Measurements from ENCODE around the gene JAKMIP3. TPM values are rescaled to one million over a fixed set of nuclear protein-coding genes. Genes with fewer than 3 reads are reported as not detected.

JAKMIP3 gene
- total and polyA plus RNA-seq, 2 donors (not counting 1 experiment from before 2014, with no cell fraction given) = 0.17 to 0.21 TPM

- Histone ChIP-seq H3K27ac (ENCODE audit: low read length in 2 of 2) (no peak overlapping the region), H3K9ac (ENCODE audit: low read length) (no peak overlapping the region), H3K36me3 (replicated peaks in 1 of 2; ENCODE audit: control extremely low read depth in 1 of 2, control insufficient read depth in 1 of 2, extremely low read depth in 1 of 2, insufficient read depth in 2 of 2, low read length in 1 of 2) (no peaks in the 10 kb centered on the region), H4K20me1 (ENCODE audit: control insufficient read depth, insufficient read depth, low read length, poor library complexity, severe bottlenecking) (no peaks in the 10 kb centered on the region), H3K27me3 (replicated peaks in 1 of 4; ENCODE audit: control extremely low read depth in 1 of 4, control insufficient read depth in 3 of 4, insufficient read depth in 4 of 4, low read length in 3 of 4) (no peaks in the 10 kb centered on the region), H3K4me3 (ENCODE audit: control extremely low read depth in 1 of 5, extremely low read depth in 1 of 5, insufficient read depth in 1 of 5, low read depth in 2 of 5, low read length in 4 of 5) (no peak overlapping the region), H3K4me2 (replicated peaks; ENCODE audit: low read depth, low read length, poor library complexity, severe bottlenecking) (no peak overlapping the region), H3K79me2 (ENCODE audit: control insufficient read depth, insufficient read depth, low read length) (no peaks in the 10 kb centered on the region), H3K9me3 (ENCODE audit: control extremely low read depth in 1 of 3, control insufficient read depth in 2 of 3, insufficient read depth in 1 of 3, low read length in 2 of 3) (peaks cover 3 to 46% (median 20%) of the 10 kb centered on the region in 3 donors), H2AFZ (ENCODE audit: insufficient read depth, low read depth, low read length, poor library complexity, severe bottlenecking) (no peak overlapping the region), H3K4me1 (ENCODE audit: control insufficient read depth in 2 of 2, insufficient read depth in 2 of 2, low read length in 2 of 2) (no peaks in the 10 kb centered on the region)
- POLR2A ChIA-PET = no interaction called here
- no CpG with 5 or more reads among the region's 1 CpG for WGBS (ENCODE audit: insufficient coverage)
- no peak overlapping the region for H3K27ac Mint-ChIP-seq
- TF ChIP-seq EZH2 (IDR thresholded peaks at IDR 0.05; ENCODE audit: borderline replicate concordance, insufficient read depth, low read depth, low read length, poor library complexity, severe bottlenecking) (no peak), CTCF (IDR thresholded peaks at IDR 0.05) (no peak)
- no peaks in the 10 kb centered on the region for H3K9me3 Mint-ChIP-seq (ENCODE audit: insufficient read depth)
- H3K4me1 Mint-ChIP-seq = no peaks in the 10 kb centered on the region
- ATAC-seq (ENCODE audit: low read depth) (no peak), DNase-seq (no peak)
- CTCF ChIA-PET = no interaction called here
- intact Hi-C loops (cut with micrococcal nuclease) = no loop called here
- H3K27me3 Mint-ChIP-seq = peaks cover 15% of the 10 kb centered on the region
- H3K4me3 Mint-ChIP-seq = no peak overlapping the region
Measured at GRCh38 chr10:132052124-132052523, 13.6 kb upstream of the JAKMIP3 start.

- H2AFZ ChIP-seq (ENCODE audit: insufficient read depth, low read depth, low read length, poor library complexity, severe bottlenecking) = no peak overlapping the region
- H3K9me3 Mint-ChIP-seq (ENCODE audit: insufficient read depth) = no peaks in the 10 kb centered on the region
- no peak overlapping the region for H3K27ac ChIP-seq (ENCODE audit: low read length in 2 of 2)
- no peak overlapping the region for H3K4me3 ChIP-seq (ENCODE audit: control extremely low read depth in 1 of 5, extremely low read depth in 1 of 5, insufficient read depth in 1 of 5, low read depth in 2 of 5, low read length in 4 of 5)
- peaks cover 9% of the 10 kb centered on the region for H3K27me3 Mint-ChIP-seq
- H3K4me3 Mint-ChIP-seq = no peak overlapping the region
- TF ChIP-seq EZH2 (IDR thresholded peaks at IDR 0.05; ENCODE audit: borderline replicate concordance, insufficient read depth, low read depth, low read length, poor library complexity, severe bottlenecking) = no peak
- TF ChIP-seq CTCF (IDR thresholded peaks at IDR 0.05) = no peak
- peaks cover 0 to 3% (median 0%) of the 10 kb centered on the region in 4 experiments for H3K27me3 ChIP-seq (replicated peaks in 1 of 4; ENCODE audit: control extremely low read depth in 1 of 4, control insufficient read depth in 3 of 4, insufficient read depth in 4 of 4, low read length in 3 of 4)
- H3K36me3 ChIP-seq (replicated peaks in 1 of 2; ENCODE audit: control extremely low read depth in 1 of 2, control insufficient read depth in 1 of 2, extremely low read depth in 1 of 2, insufficient read depth in 2 of 2, low read length in 1 of 2) = no peaks in the 10 kb centered on the region
- H3K79me2 ChIP-seq (ENCODE audit: control insufficient read depth, insufficient read depth, low read length) = no peaks in the 10 kb centered on the region
- H3K4me1 Mint-ChIP-seq = no peaks in the 10 kb centered on the region
- ChIA-PET POLR2A (no interaction called here), CTCF (no interaction called here)
- H3K27ac Mint-ChIP-seq = no peak overlapping the region
- no peaks in the 10 kb centered on the region for H4K20me1 ChIP-seq (ENCODE audit: control insufficient read depth, insufficient read depth, low read length, poor library complexity, severe bottlenecking)
- ATAC-seq (ENCODE audit: low read depth) = no peak
- no peak overlapping the region for H3K9ac ChIP-seq (ENCODE audit: low read length)
- intact Hi-C loops (cut with micrococcal nuclease) = no loop called here
- H3K4me2 ChIP-seq (replicated peaks; ENCODE audit: low read depth, low read length, poor library complexity, severe bottlenecking) = no peak overlapping the region
- no peaks in the 10 kb centered on the region for H3K4me1 ChIP-seq (ENCODE audit: control insufficient read depth in 2 of 2, insufficient read depth in 2 of 2, low read length in 2 of 2)
- H3K9me3 ChIP-seq (ENCODE audit: control extremely low read depth in 1 of 3, control insufficient read depth in 2 of 3, insufficient read depth in 1 of 3, low read length in 2 of 3) = peaks cover 3 to 46% (median 20%) of the 10 kb centered on the region in 3 donors
- no peak for DNase-seq
- WGBS (ENCODE audit: insufficient coverage) = 63% methylated on average over 9 of the region's 9 CpGs
Measured at GRCh38 chr10:132054564-132054963, 11.2 kb upstream of the JAKMIP3 start.
